HepG2 (cell line): ENCODE measurements around the gene CPLX1.

Experiments used
- ATM ChIP-seq: fragments of 450-650 bp; IDR thresholded peaks from 2 replicates; pipeline ENCODE4 v1.7.1; 2017; ENCODE audit warnings: mild to moderate bottlenecking, borderline replicate concordance
- EP300 ChIP-seq, 3 experiments: sonication (generic) in 1 of 3; formaldehyde crosslinking in 1 of 3; IDR thresholded peaks; 2 replicates each; pipeline versions ENCODE4 v1.5.1 to v1.6.1; 2011 to 2020; ENCODE audit warnings: low read depth in 2 of 3, low read length in 2 of 3, borderline replicate concordance in 1 of 3, improper control_type of control experiment in 1 of 3, mild to moderate bottlenecking in 1 of 3, missing genetic modification reagents in 1 of 3, moderate library complexity in 1 of 3
- FOXA3 ChIP-seq: IDR thresholded peaks from 2 replicates; pipeline ENCODE4 v1.6.1; 2016; ENCODE audit warnings: missing genetic modification reagents, missing compliant biosample characterization
- ZBTB3 ChIP-seq: sonication (generic); formaldehyde crosslinking; IDR thresholded peaks from 2 replicates; pipeline ENCODE4 v1.4.0; 2020; ENCODE audit warnings: low read depth, mild to moderate bottlenecking, moderate library complexity, missing genetic modification reagents, borderline replicate concordance
- TF ChIP-seq, protein P1 (sequence below): sonication (generic); formaldehyde crosslinking; IDR thresholded peaks from 2 replicates; pipeline ENCODE4 v1.5.0; 2020; ENCODE audit warnings: mild to moderate bottlenecking, missing genetic modification reagents, moderate library complexity

DNA sequence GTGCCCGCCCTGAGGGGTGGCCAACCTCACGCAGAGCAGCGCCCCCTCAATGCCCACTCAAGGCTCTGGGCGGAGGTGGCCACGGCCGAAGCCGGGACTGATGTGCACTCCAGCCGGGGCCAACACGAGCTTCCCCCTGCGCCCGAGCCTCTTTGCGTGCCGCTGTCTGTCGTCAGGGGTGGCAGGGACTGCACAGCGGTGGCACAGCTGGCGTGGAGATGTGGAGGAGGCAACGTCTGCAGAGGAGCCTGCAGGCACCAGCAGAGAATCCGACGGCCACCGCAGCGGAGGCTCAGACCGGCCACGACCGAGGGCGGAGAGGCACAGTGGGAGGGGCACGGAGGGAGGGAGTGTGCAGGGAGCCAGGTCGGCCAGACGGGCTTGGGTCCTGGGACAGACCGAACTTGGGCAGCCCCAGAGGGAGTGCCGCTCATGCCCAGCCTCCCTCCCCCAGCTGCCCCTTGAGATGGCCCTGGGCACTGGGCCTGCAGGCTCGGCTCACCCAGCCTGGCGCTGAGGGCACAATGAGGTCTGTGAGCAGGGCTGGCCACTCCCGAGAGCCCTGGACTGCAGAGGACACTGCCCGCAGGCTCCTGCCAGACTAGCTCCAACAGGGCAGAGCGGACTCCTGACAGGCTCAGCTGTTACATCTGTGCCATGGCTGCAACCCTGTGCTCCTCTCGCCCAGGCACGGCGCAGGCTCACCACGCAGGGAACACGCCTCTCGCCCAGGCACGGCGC lies 46.5 kb upstream of the CPLX1 start:
- TF ChIP-seq, protein P1, sequence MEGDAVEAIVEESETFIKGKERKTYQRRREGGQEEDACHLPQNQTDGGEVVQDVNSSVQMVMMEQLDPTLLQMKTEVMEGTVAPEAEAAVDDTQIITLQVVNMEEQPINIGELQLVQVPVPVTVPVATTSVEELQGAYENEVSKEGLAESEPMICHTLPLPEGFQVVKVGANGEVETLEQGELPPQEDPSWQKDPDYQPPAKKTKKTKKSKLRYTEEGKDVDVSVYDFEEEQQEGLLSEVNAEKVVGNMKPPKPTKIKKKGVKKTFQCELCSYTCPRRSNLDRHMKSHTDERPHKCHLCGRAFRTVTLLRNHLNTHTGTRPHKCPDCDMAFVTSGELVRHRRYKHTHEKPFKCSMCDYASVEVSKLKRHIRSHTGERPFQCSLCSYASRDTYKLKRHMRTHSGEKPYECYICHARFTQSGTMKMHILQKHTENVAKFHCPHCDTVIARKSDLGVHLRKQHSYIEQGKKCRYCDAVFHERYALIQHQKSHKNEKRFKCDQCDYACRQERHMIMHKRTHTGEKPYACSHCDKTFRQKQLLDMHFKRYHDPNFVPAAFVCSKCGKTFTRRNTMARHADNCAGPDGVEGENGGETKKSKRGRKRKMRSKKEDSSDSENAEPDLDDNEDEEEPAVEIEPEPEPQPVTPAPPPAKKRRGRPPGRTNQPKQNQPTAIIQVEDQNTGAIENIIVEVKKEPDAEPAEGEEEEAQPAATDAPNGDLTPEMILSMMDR (CRISPR knock-in tag) = no peak
- no peak for TF ChIP-seq ATM
- TF ChIP-seq EP300 (IDR thresholded peaks at IDR 0.05; ENCODE audit: low read depth in 2 of 2, low read length in 2 of 2) = no peak
- TF ChIP-seq EP300 (CRISPR knock-in tag; IDR thresholded peaks at IDR 0.05; ENCODE audit: borderline replicate concordance) = no peak
- no peak for TF ChIP-seq ZBTB3 (CRISPR knock-in tag)
- no peak for TF ChIP-seq FOXA3 (CRISPR knock-in tag)
